ENCODE results near the gene MAP3K7. TPM values are rescaled to one million over a fixed set of nuclear protein-coding genes. Genes with fewer than 3 reads are reported as not detected.

MAP3K7 gene
- total and polyA plus RNA-seq, 4 donors = 5.5 to 17.2 (median 11.5) TPM

GRCh38 chr6:90494067-90494780 lies 92.6 kb downstream of the MAP3K7 start (continued):
- TF ChIP-seq CTCF (IDR thresholded peaks at IDR 0.05; ENCODE audit: low read depth, low read length, missing input control) (no peak), GABPA (IDR thresholded peaks at IDR 0.05 in 1 of 2, conservative IDR thresholded peaks at IDR 0.05 in 1 of 2) (no peak), ZBTB33 (IDR thresholded peaks at IDR 0.05) (no peak), SP1 (IDR thresholded peaks at IDR 0.05) (no peak), FOXA1 (IDR thresholded peaks at IDR 0.05) (no peak), HNF4A (conservative IDR thresholded peaks at IDR 0.05) (no peak)

- Histone ChIP-seq H3K9ac (ENCODE audit: low read depth in 1 of 2, low read length in 2 of 2) (no peak overlapping the region), H3K4me3 (ENCODE audit: low read depth in 1 of 3, low read length in 3 of 3) (no peak overlapping the region), H3K27ac (ENCODE audit: low read depth in 1 of 2, low read length in 2 of 2) (no peak overlapping the region), H3K9me3 (ENCODE audit: control insufficient read depth in 4 of 4, low read length in 3 of 4) (no peaks in the 10 kb centered on the region), H3K36me3 (ENCODE audit: control insufficient read depth in 4 of 4, insufficient read depth in 3 of 4, low read depth in 1 of 4, low read length in 3 of 4) (no peaks in the 10 kb centered on the region), H3K27me3 (ENCODE audit: control insufficient read depth in 4 of 4, insufficient read depth in 4 of 4, low read length in 3 of 4) (no peaks in the 10 kb centered on the region), H3K4me1 (ENCODE audit: control insufficient read depth in 4 of 4, insufficient read depth in 4 of 4, low read length in 3 of 4) (no peaks in the 10 kb centered on the region)
- TF ChIP-seq ATF3 (IDR thresholded peaks at IDR 0.05) = no peak
- no peak for TF ChIP-seq JUND (IDR thresholded peaks at IDR 0.05)
- no peak for TF ChIP-seq TAF1 (conservative IDR thresholded peaks at IDR 0.05)
- TF ChIP-seq FOXA2 (IDR thresholded peaks at IDR 0.05) = no peak
- TF ChIP-seq GABPA (IDR thresholded peaks at IDR 0.05 in 1 of 2, conservative IDR thresholded peaks at IDR 0.05 in 1 of 2) = no peak
- no peak for TF ChIP-seq RXRA (IDR thresholded peaks at IDR 0.05)
- no peak for TF ChIP-seq YY1 (IDR thresholded peaks at IDR 0.05)
- 73% methylated on average over 2 of the region's 2 CpGs for WGBS
- DNase-seq (ENCODE audit: low spot score) = no peak
Observed at GRCh38 chr6:90493332-90493731, 93.5 kb downstream of the MAP3K7 start.

GRCh38 chr6:90492798-90493197 lies 94.1 kb downstream of the MAP3K7 start:
- Histone ChIP-seq H3K4me3 (ENCODE audit: low read depth in 1 of 3, low read length in 3 of 3) (no peak overlapping the region), H3K36me3 (ENCODE audit: control insufficient read depth in 4 of 4, insufficient read depth in 3 of 4, low read depth in 1 of 4, low read length in 3 of 4) (no peaks in the 10 kb centered on the region), H3K27me3 (ENCODE audit: control insufficient read depth in 4 of 4, insufficient read depth in 4 of 4, low read length in 3 of 4) (no peaks in the 10 kb centered on the region), H3K9ac (ENCODE audit: low read depth in 1 of 2, low read length in 2 of 2) (no peak overlapping the region), H3K4me1 (ENCODE audit: control insufficient read depth in 4 of 4, insufficient read depth in 4 of 4, low read length in 3 of 4) (no peaks in the 10 kb centered on the region), H3K9me3 (ENCODE audit: control insufficient read depth in 4 of 4, low read length in 3 of 4) (no peaks in the 10 kb centered on the region), H3K27ac (ENCODE audit: low read depth in 1 of 2, low read length in 2 of 2) (no peak overlapping the region)
- TF ChIP-seq SP1 (IDR thresholded peaks at IDR 0.05) (no peak), HNF4A (conservative IDR thresholded peaks at IDR 0.05) (no peak), JUND (IDR thresholded peaks at IDR 0.05) (no peak), GABPA (IDR thresholded peaks at IDR 0.05 in 1 of 2, conservative IDR thresholded peaks at IDR 0.05 in 1 of 2) (no peak), RXRA (IDR thresholded peaks at IDR 0.05) (no peak), ZBTB33 (IDR thresholded peaks at IDR 0.05) (no peak), CTCF (IDR thresholded peaks at IDR 0.05; ENCODE audit: low read depth, low read length, missing input control) (no peak), HNF4G (IDR thresholded peaks at IDR 0.05) (no peak)
- no peak for DNase-seq (ENCODE audit: low spot score)
- WGBS = 92% methylated on average over 6 of the region's 6 CpGs

Measured in liver (tissue), 9 donors.